Hypothalamus (tissue), 51 donors: ENCODE measurements around the gene RPS6KA2.

ENCODE experiments used
- DNase-seq, 51 donors: peaks; one replicate each; lab custom pipeline; 2025; lab: John Stamatoyannopoulos, UW

The RPS6KA2 gene

GRCh38 chr6:166656230-166657151 lies 29.4 kb upstream of the RPS6KA2 start:
- DNase-seq = no peak

GRCh38 chr6:166655713-166656229 lies 28.7 kb upstream of the RPS6KA2 start:
- DNase-seq = no peak

- no peak for DNase-seq
Observed at GRCh38 chr6:166655251-166655650, 28.2 kb upstream of the RPS6KA2 start.

- DNase-seq = no peak
Observed at GRCh38 chr6:166654573-166654972, 27.5 kb upstream of the RPS6KA2 start.

GRCh38 chr6:166653639-166653941 lies 26.5 kb upstream of the RPS6KA2 start:
- DNase-seq = no peak

- DNase-seq = no peak
Observed at GRCh38 chr6:166650824-166651807, 24.1 kb upstream of the RPS6KA2 start.

GRCh38 chr6:166650047-166650446 lies 23.0 kb upstream of the RPS6KA2 start:
- no peak for DNase-seq

- DNase-seq = no peak
Observed at GRCh38 chr6:166648846-166649245, 21.8 kb upstream of the RPS6KA2 start.

GRCh38 chr6:166647896-166648295 lies 20.8 kb upstream of the RPS6KA2 start:
- no peak for DNase-seq

GRCh38 chr6:166646716-166647115 lies 19.7 kb upstream of the RPS6KA2 start:
- no peak for DNase-seq

- no peak for DNase-seq
Observed at GRCh38 chr6:166645896-166646295, 18.8 kb upstream of the RPS6KA2 start.

- no peak for DNase-seq
Observed at GRCh38 chr6:166644681-166645080, 17.6 kb upstream of the RPS6KA2 start.

GRCh38 chr6:166643891-166644590 lies 17.0 kb upstream of the RPS6KA2 start:
- DNase-seq = no peak

- no peak for DNase-seq
Observed at GRCh38 chr6:166642646-166643045, 15.6 kb upstream of the RPS6KA2 start.

- no peak for DNase-seq
Observed at GRCh38 chr6:166640342-166641043, 13.4 kb upstream of the RPS6KA2 start.

- DNase-seq = no peak
Observed at GRCh38 chr6:166639921-166640320, 12.9 kb upstream of the RPS6KA2 start.

GRCh38 chr6:166638573-166638964 lies 11.5 kb upstream of the RPS6KA2 start:
- no peak for DNase-seq

- DNase-seq = no peak
Observed at GRCh38 chr6:166637812-166638572, 10.9 kb upstream of the RPS6KA2 start.

GRCh38 chr6:166636934-166637333 lies 9.9 kb upstream of the RPS6KA2 start:
- DNase-seq = no peak
